BJ (cell line): ENCODE data around the gene DEFB131A. TPM values are rescaled to one million over a fixed set of nuclear protein-coding genes. Genes with fewer than 3 reads are reported as not detected.
"Not testable (repeated sequence)": the region's sequence is repeated elsewhere in the genome, so short reads cannot be mapped to it uniquely, and the experiment has no call there.

Experiments used
- CTCF ChIA-PET: fragments of 350-600 bp; formaldehyde crosslinking; extraction: SDS; loops from one replicate; lab custom pipeline; 2021; ENCODE audit warnings: antibody characterized with exemption, inconsistent platforms; lab: Yijun Ruan, JAX
- POLR2A ChIA-PET: fragments of 300-600 bp; sonication (Branson Sonifier 250); formaldehyde crosslinking; extraction: SDS; loops from one replicate; lab custom pipeline; 2021; ENCODE audit warnings: antibody characterized with exemption; lab: Charles Lee
- DNase-seq: peaks from one replicate; pipeline ENCODE4 v3.0.0-alpha.2; 2011; ENCODE audit warnings: low read depth
- H3K27me3 ChIP-seq: 2 replicates; pipeline ENCODE4 v1.6.0; 2011; ENCODE audit warnings: low read length; ENCODE audit not compliant: control insufficient read depth, insufficient read depth
- H3K36me3 ChIP-seq: 2 replicates; pipeline ENCODE4 v1.5.1; 2011; ENCODE audit warnings: low read length; ENCODE audit not compliant: control insufficient read depth, insufficient read depth
- H3K4me3 ChIP-seq: 2 replicates; pipeline ENCODE4 v1.5.1; 2011; ENCODE audit warnings: low read depth, mild to moderate bottlenecking, control low read depth, low read length
- polyA minus RNA-seq: library from RNA; depleted of rRNA, polyadenylated mRNA; stranded (reverse); fragments of >200 nt; gene quantifications from 2 replicates; pipeline ENCODE4 v1.2.3, GENCODE V29; 2011; rRNA and poly(A)+ RNA removed
- polyA plus RNA-seq: library from polyadenylated mRNA; depleted of rRNA; stranded (reverse); fragments of >200 nt; gene quantifications from 2 replicates; pipeline ENCODE4 v1.2.3, GENCODE V29; 2011; rRNA removed
- TF ChIP-seq, protein P1 (sequence below): IDR thresholded peaks from 2 replicates; pipeline ENCODE4 v1.5.1; 2011; ENCODE audit warnings: low read depth, mild to moderate bottlenecking, control low read depth, inconsistent platforms, low read length, moderate library complexity; ENCODE audit not compliant: insufficient read depth

DEFB131A gene, protein sequence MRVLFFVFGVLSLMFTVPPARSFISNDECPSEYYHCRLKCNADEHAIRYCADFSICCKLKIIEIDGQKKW
- polyA plus RNA-seq (not detected in 2 replicates), polyA minus RNA-seq (not detected in 2 replicates)

GRCh38 chr4:9444114-9444513 lies at the start of gene DEFB131A:
Gene DEFB131A (plus strand): TSS chr4:9444414. CDS start chr4:9444534, 120 bp downstream.
- POLR2A ChIA-PET, H3K36me3 ChIP-seq, H3K27me3 ChIP-seq, H3K4me3 ChIP-seq, DNase-seq, CTCF ChIA-PET: not testable (repeated sequence)

DNA sequence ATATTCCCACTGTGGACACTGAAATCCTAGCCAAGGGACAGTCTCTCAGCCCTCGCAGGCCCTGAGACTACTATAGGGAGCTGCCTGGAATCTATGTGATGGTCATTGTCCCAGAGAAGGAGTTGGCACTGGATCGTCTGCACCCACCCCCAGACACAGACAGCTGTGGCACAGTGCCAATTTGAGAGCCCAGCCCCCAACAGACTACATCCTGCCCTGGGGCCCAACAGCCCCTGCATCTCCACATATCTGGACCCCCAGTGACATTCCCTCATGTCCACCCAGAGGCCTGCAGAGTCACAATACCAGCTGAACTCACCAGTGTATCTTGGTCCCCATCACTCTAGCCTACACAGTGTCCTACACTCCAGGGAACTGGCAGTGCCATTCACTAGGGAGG lies 38.4 kb upstream of the DEFB131A start:
- CTCF ChIA-PET, result not testable (repeated sequence)

GRCh38 chr4:9406491-9406890 lies 37.7 kb upstream of the DEFB131A start:
- POLR2A ChIA-PET, DNase-seq: not testable (repeated sequence)

More for the DNA sequence above, 38.4 kb upstream of the DEFB131A start:
- H3K27me3 ChIP-seq, POLR2A ChIA-PET, H3K4me3 ChIP-seq, H3K36me3 ChIP-seq, DNase-seq: not testable (repeated sequence)

DNA sequence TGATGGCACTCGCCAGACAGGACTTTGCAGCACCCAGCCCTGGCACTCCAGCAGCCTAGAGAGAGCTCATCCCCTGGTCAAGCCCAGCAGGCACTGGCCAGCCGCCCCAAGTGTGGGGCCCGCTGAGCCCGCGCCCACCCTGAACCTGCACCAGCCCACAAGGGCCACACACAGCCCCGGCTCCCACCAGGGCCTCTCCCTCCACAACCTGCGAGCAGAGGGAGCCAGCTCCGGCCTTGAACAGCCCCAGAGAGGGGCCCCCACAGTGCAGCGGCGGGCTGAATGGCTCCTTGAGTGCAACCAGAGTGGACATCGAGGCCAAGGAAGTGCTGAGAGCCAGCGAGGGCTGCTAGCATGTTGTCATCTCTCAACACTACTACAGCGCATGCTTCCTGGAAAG lies 34.4 kb upstream of the DEFB131A start:
- ChIA-PET CTCF (no interaction called here), POLR2A (no interaction called here)
- H3K27me3 ChIP-seq, result no peaks in the 10 kb centered on the region
- TF ChIP-seq, protein P1, sequence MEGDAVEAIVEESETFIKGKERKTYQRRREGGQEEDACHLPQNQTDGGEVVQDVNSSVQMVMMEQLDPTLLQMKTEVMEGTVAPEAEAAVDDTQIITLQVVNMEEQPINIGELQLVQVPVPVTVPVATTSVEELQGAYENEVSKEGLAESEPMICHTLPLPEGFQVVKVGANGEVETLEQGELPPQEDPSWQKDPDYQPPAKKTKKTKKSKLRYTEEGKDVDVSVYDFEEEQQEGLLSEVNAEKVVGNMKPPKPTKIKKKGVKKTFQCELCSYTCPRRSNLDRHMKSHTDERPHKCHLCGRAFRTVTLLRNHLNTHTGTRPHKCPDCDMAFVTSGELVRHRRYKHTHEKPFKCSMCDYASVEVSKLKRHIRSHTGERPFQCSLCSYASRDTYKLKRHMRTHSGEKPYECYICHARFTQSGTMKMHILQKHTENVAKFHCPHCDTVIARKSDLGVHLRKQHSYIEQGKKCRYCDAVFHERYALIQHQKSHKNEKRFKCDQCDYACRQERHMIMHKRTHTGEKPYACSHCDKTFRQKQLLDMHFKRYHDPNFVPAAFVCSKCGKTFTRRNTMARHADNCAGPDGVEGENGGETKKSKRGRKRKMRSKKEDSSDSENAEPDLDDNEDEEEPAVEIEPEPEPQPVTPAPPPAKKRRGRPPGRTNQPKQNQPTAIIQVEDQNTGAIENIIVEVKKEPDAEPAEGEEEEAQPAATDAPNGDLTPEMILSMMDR, result no peak
- H3K36me3 ChIP-seq, result no peaks in the 10 kb centered on the region
- DNase-seq, result no peak
- H3K4me3 ChIP-seq, result no peak overlapping the region

More at GRCh38 chr4:9406491-9406890, 37.7 kb upstream of the DEFB131A start:
- CTCF ChIA-PET, H3K36me3 ChIP-seq, H3K4me3 ChIP-seq, H3K27me3 ChIP-seq: not testable (repeated sequence)

DNA sequence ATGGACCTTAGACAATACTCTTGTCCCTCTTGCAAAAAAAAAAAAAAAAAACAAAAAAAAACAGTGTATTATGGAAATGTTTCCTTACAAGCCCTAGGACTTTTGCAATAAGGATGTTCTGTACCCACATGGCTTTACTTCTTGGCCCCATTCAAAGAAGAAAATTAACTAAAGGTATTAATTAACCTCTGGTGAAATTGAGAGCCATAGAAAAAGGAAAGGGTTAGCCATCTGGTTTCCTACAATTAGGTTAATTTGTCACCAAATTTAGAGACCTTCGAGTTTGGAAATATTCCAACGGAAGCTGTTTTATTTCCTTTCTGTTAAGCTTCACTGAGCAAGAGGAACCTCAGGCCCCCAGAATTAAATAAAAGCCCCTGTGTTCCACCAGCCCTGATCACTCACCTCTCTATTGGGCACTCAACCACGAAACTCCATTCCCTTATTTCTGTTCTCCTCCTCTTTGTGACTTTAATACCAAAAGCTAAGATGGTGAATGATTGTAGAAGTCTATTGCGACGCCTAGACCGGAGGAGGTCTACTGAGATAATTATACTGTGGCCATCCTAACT lies 22.2 kb upstream of the DEFB131A start:
- CTCF ChIA-PET, POLR2A ChIA-PET, H3K36me3 ChIP-seq, H3K27me3 ChIP-seq, H3K4me3 ChIP-seq, DNase-seq: not testable (repeated sequence)

- POLR2A ChIA-PET, H3K36me3 ChIP-seq, H3K4me3 ChIP-seq, H3K27me3 ChIP-seq, CTCF ChIA-PET, DNase-seq: not testable (repeated sequence)
Measured at GRCh38 chr4:9425916-9426315, 18.3 kb upstream of the DEFB131A start.

DNA sequence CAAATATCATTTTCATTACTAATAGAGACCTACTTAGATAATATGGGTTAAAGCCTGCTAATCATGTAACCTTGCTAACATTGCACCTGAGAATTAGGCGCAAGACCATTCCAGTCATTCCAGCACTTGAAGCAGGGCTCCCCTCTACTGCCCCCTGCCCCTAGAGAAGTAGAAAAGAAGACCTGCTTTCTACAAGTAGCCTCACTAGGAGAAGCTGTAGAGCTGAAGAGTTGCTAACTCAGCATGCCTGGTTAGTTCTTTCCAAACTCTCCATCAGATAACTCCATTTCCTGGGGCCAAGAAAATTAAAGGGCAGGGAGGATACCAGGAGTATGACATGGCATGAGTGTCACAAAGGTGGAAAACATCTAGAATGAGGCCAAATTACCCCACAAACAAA lies 14.2 kb upstream of the DEFB131A start:
- H3K36me3 ChIP-seq, H3K27me3 ChIP-seq, DNase-seq, CTCF ChIA-PET, H3K4me3 ChIP-seq, POLR2A ChIA-PET: not testable (repeated sequence)

- CTCF ChIA-PET, result not testable (repeated sequence)
Measured at GRCh38 chr4:9433320-9433719, 10.9 kb upstream of the DEFB131A start.

GRCh38 chr4:9436728-9437127 lies 7.5 kb upstream of the DEFB131A start:
- H3K4me3 ChIP-seq, CTCF ChIA-PET, H3K27me3 ChIP-seq, H3K36me3 ChIP-seq, POLR2A ChIA-PET, DNase-seq: not testable (repeated sequence)

More at GRCh38 chr4:9433320-9433719, 10.9 kb upstream of the DEFB131A start:
- H3K4me3 ChIP-seq, DNase-seq, H3K27me3 ChIP-seq, H3K36me3 ChIP-seq, POLR2A ChIA-PET: not testable (repeated sequence)

DNA sequence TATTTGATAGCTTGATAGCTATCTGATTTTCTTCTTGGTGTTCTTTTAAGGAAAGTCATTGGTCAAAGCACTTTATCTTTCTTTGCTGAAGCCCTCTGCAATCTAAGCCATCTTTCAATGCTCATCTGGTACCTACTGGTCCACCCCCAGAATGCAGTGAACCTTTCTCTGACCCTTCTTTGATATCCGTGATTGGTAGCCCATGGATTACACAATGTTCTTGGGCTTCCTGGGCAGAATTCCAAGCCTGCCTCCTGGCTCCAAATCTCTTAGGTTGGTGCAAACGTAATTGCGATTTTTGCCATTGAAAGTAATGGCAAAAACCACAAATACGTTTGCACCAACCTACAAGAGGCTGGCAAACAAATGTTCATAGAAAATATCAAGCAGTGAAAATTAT lies 1.9 kb upstream of the DEFB131A start:
- POLR2A ChIA-PET, DNase-seq, H3K27me3 ChIP-seq, H3K4me3 ChIP-seq, CTCF ChIA-PET, H3K36me3 ChIP-seq: not testable (repeated sequence)

DNA sequence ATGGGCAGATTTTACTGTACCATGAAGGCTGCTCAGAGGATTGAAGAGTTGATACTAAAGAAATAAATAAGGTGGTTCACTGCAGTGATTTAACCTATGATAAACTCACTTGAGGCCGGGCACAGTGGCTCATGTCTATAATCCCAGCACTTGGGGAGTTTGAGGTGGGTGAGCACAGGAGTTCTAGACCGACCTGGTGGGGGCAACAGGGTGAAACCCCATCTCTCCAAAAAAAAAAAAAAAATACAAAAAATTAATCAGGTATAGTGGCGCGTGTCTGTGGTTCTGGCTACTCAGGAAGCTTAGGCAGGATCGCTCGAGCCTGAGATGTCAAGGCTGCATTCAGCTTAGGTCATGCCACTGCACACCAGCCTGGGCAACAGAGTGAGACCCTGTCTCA lies 467 bp downstream of the DEFB131A start:
- DNase-seq, CTCF ChIA-PET, H3K4me3 ChIP-seq, H3K36me3 ChIP-seq, POLR2A ChIA-PET, H3K27me3 ChIP-seq: not testable (repeated sequence)

DNA sequence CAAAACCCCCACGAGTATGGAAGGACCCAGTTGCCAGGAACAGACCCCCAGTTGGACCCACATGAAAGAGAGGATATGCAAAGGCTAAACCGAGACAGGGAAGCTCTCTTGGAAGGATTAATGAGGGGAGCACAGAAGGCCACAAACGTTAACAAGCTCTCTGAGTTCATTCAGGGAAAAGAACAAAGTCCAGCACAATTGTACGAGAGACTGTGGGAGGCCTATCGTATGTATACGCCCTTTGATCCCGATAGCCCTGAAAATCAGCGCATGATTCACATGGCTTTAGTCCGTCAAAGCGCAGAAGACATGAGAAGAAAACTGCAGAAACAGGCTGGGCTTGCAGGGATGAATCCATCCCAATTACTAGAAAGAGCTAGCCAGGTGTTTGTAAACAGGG lies 8.0 kb downstream of the DEFB131A start:
- H3K4me3 ChIP-seq, DNase-seq, H3K27me3 ChIP-seq, H3K36me3 ChIP-seq, POLR2A ChIA-PET, CTCF ChIA-PET: not testable (repeated sequence)
